Upper lobe of right lung (tissue), 1 donor: ENCODE data around the gene DAAM1. TPM values are rescaled to one million over a fixed set of nuclear protein-coding genes. Genes with fewer than 3 reads are reported as not detected.

ENCODE experiments used
- ATAC-seq: fragments of 200-7000 bp; cut with Tn5 transposase; one replicate; pipeline ENCODE4 v1.9.1; 2020; ENCODE audit warnings: mild to moderate bottlenecking, moderate library complexity
- DNase-seq: peaks from one replicate; pipeline ENCODE4 v3.0.0-alpha.2; 2020
- H3K27ac ChIP-seq: fragments of 200-600 bp; one replicate; pipeline ENCODE4 v1.8.0; 2022
- H3K27me3 ChIP-seq: fragments of 200-600 bp; one replicate; pipeline ENCODE4 v1.8.0; 2022; ENCODE audit warnings: mild to moderate bottlenecking
- H3K36me3 ChIP-seq: fragments of 200-600 bp; one replicate; pipeline ENCODE4 v1.8.0; 2022
- H3K4me1 ChIP-seq: fragments of 200-600 bp; one replicate; pipeline ENCODE4 v1.8.0; 2022
- H3K4me3 ChIP-seq: fragments of 200-600 bp; one replicate; pipeline ENCODE4 v1.8.0; 2022; ENCODE audit warnings: mild to moderate bottlenecking
- H3K9me3 ChIP-seq: fragments of 200-600 bp; one replicate; pipeline ENCODE4 v1.8.0; 2022
- CTCF ChIP-seq: fragments of 200-600 bp; IDR thresholded peaks from one replicate; pipeline ENCODE4 v1.8.0; 2022; ENCODE audit warnings: antibody characterized with exemption
- intact Hi-C: fragments of 100-400 bp; cut with DNase I; formaldehyde crosslinking; loops from one replicate; pipeline ENCODE4 v1.11.0; 2022
- total RNA-seq: library from RNA; stranded (reverse); fragmentation: NEBNext Ultra II Directional; extraction: Animal tissue kit (Norgen Biotek cat#: 25700); gene quantifications from one replicate; pipeline ENCODE4 v1.2.1, GENCODE V29; 2021
- donor health status: DM: no; HTN: yes; CAD: no; lungs with severe emphysema.

DAAM1 gene
- total RNA-seq, 1 donor from 2014 or later, result 51.2 TPM

DNA sequence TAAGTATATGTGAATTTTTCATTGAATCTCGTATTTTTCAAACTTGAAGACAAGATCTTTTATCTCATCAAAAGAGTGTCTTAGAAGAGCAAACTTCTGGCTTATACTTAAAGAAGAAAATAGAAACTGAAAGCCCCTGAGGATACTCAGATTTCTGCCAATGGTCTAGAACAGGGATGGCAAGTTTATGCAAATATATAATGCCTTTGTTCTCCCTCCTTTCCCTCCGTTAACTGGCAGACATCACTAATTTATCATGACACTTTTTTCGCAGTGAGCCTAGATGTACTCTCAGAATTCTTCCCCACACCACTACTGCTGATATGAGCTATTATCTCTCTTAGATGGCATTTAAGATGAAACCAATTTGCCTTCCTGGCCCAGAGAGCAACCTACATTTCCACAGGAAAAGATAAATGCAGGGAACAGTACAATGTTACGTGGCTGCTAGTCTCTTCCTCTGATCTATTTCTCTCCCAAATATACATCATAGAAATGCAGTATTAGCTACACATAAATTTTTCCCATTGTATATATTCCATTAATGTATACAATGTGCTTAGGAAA is 40.0 kb upstream of the DAAM1 start:
- no peak for TF ChIP-seq CTCF
- H3K9me3 ChIP-seq, result no peaks in the 10 kb centered on the region
- no peak overlapping the region for H3K4me3 ChIP-seq
- DNase-seq (no peak), ATAC-seq (no peak)
- no peak overlapping the region for H3K27ac ChIP-seq
- no peaks in the 10 kb centered on the region for H3K4me1 ChIP-seq
- no peaks in the 10 kb centered on the region for H3K27me3 ChIP-seq
- no peaks in the 10 kb centered on the region for H3K36me3 ChIP-seq
- intact Hi-C loops, result no loop called here

- intact Hi-C loops, result no loop called here
- Histone ChIP-seq H3K4me1 (no peaks in the 10 kb centered on the region), H3K27me3 (no peaks in the 10 kb centered on the region), H3K27ac (no peak overlapping the region), H3K36me3 (no peaks in the 10 kb centered on the region), H3K9me3 (no peaks in the 10 kb centered on the region), H3K4me3 (no peak overlapping the region)
- ATAC-seq, result peak; percentile 81
- no peak for TF ChIP-seq CTCF
- no peak for DNase-seq
Observed at GRCh38 chr14:59150990-59151389, 37.5 kb upstream of the DAAM1 start.

- DNase-seq (no peak), ATAC-seq (no peak)
- Histone ChIP-seq H3K27ac (no peak overlapping the region), H3K9me3 (no peaks in the 10 kb centered on the region), H3K4me3 (no peak overlapping the region), H3K4me1 (no peaks in the 10 kb centered on the region), H3K27me3 (no peaks in the 10 kb centered on the region), H3K36me3 (no peaks in the 10 kb centered on the region)
- no peak for TF ChIP-seq CTCF
- intact Hi-C loops, result no loop called here
Observed at GRCh38 chr14:59154373-59154772, 34.1 kb upstream of the DAAM1 start.

DNA sequence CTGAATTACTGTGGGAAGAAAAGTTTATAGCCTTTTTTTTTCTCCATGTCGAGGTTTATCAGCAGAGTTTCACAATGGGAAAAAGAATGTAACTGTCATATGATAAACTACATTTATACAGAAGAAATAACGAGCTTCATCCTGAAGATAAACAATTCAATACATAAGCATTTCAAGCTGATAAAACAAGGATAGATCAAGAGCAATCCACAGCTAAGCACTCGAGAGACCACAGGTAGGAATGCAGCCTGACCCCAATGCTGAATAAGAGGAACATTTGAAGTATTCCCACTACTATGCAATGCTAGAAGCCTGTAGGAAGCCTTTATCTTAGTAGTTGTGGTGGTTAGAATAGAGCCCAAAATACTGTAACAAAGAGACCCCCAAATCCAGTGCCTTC is 32.6 kb upstream of the DAAM1 start:
- Histone ChIP-seq H3K4me1 (no peaks in the 10 kb centered on the region), H3K27me3 (no peaks in the 10 kb centered on the region), H3K4me3 (no peak overlapping the region), H3K27ac (no peak overlapping the region), H3K36me3 (no peaks in the 10 kb centered on the region), H3K9me3 (no peaks in the 10 kb centered on the region)
- intact Hi-C loops, result no loop called here
- ATAC-seq (no peak), DNase-seq (no peak)
- TF ChIP-seq CTCF, result no peak

DNA sequence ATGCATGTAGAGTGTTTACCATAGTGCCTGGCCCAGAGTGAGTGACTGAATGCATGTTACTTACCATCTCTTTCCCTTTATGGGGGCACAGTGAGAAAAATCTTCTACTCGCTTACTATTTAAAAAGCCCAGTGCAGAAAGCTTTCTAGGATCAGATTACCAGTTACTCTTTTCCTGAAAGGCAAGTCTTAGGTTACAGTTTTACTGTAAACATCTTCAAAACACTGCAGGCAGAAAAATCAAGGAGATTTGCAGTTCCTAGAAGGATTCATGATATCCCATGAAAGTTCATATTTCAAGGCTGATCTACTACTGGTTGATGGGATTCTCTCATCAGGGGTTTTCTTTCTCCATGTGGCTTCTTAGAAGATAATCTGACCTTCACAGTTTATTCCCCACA is 29.3 kb upstream of the DAAM1 start:
- ATAC-seq (no peak), DNase-seq (no peak)
- Histone ChIP-seq H3K36me3 (no peaks in the 10 kb centered on the region), H3K4me1 (peaks cover 9% of the 10 kb centered on the region), H3K27me3 (no peaks in the 10 kb centered on the region), H3K4me3 (no peak overlapping the region), H3K9me3 (no peaks in the 10 kb centered on the region), H3K27ac (no peak overlapping the region)
- no peak for TF ChIP-seq CTCF
- intact Hi-C loops, result no loop called here

- H3K27ac ChIP-seq, result no peak overlapping the region
- no peaks in the 10 kb centered on the region for H3K9me3 ChIP-seq
- intact Hi-C loops, result no loop called here
- no peak for TF ChIP-seq CTCF
- DNase-seq (no peak), ATAC-seq (no peak)
- peaks cover 9% of the 10 kb centered on the region for H3K4me1 ChIP-seq
- H3K36me3 ChIP-seq, result no peaks in the 10 kb centered on the region
- no peak overlapping the region for H3K4me3 ChIP-seq
- no peaks in the 10 kb centered on the region for H3K27me3 ChIP-seq
Observed at GRCh38 chr14:59160506-59160905, 28.0 kb upstream of the DAAM1 start.
